H9 (cell line): ENCODE measurements around the gene TXLNB. TPM values are rescaled to one million over a fixed set of nuclear protein-coding genes. Genes with fewer than 3 reads are reported as not detected.

ENCODE experiments used
- DNase-seq: peaks from one replicate; pipeline ENCODE4 v3.0.0-alpha.2; 2017
- H2AFZ ChIP-seq: one replicate; pipeline ENCODE4 v1.6.1; 2013; ENCODE audit warnings: mild to moderate bottlenecking, low read length, control low read depth, moderate library complexity
- H2AK5ac ChIP-seq: 2 replicates; pipeline ENCODE4 v1.6.1; 2013; ENCODE audit warnings: low read length, control low read depth, mixed read lengths; ENCODE audit not compliant: insufficient read length
- H2BK120ac ChIP-seq: one replicate; pipeline ENCODE4 v1.6.1; 2013; ENCODE audit warnings: low read depth, mild to moderate bottlenecking, low read length, control low read depth, inconsistent platforms; ENCODE audit not compliant: poor library complexity, severe bottlenecking
- H2BK12ac ChIP-seq: 2 replicates; pipeline ENCODE4 v1.6.1; 2013; ENCODE audit warnings: low read length, control low read depth, mixed read lengths, low read depth; ENCODE audit not compliant: insufficient read length
- H2BK15ac ChIP-seq: 2 replicates; pipeline ENCODE4 v1.6.1; 2013; ENCODE audit warnings: low read depth, low read length, control low read depth
- H2BK20ac ChIP-seq: one replicate; pipeline ENCODE4 v1.6.1; 2013; ENCODE audit warnings: low read depth, mild to moderate bottlenecking, low read length, control low read depth, inconsistent platforms; ENCODE audit not compliant: poor library complexity, severe bottlenecking
- H2BK5ac ChIP-seq: 2 replicates; pipeline ENCODE4 v1.6.1; 2013; ENCODE audit warnings: low read length, control low read depth, mixed read lengths; ENCODE audit not compliant: insufficient read length
- H3K14ac ChIP-seq: 2 replicates; pipeline ENCODE4 v1.6.1; 2013; ENCODE audit warnings: low read length, control low read depth; ENCODE audit not compliant: insufficient read depth
- H3K18ac ChIP-seq: 2 replicates; pipeline ENCODE4 v1.6.1; 2013; ENCODE audit warnings: low read depth, mild to moderate bottlenecking, mixed read lengths, low read length, control low read depth; ENCODE audit not compliant: insufficient read length
- H3K23ac ChIP-seq: 2 replicates; pipeline ENCODE4 v1.6.1; 2013; ENCODE audit warnings: low read length, control low read depth, mixed read lengths, low read depth; ENCODE audit not compliant: insufficient read length
- H3K23me2 ChIP-seq: 2 replicates; pipeline ENCODE4 v1.6.1; 2013; ENCODE audit warnings: low read depth, mild to moderate bottlenecking, mixed read lengths, low read length, control low read depth; ENCODE audit not compliant: insufficient read length, poor library complexity, severe bottlenecking
- H3K27ac ChIP-seq: 2 replicates; pipeline ENCODE4 v1.5.1; 2013; ENCODE audit warnings: low read length, control low read depth, mixed read lengths, low read depth; ENCODE audit not compliant: insufficient read length
- H3K27me3 ChIP-seq: 2 replicates; pipeline ENCODE4 v1.6.1; 2013; ENCODE audit warnings: low read length, control low read depth, inconsistent platforms; ENCODE audit not compliant: insufficient read depth
- H3K4ac ChIP-seq: 2 replicates; pipeline ENCODE4 v1.6.1; 2013; ENCODE audit warnings: low read depth, mild to moderate bottlenecking, control low read depth, inconsistent platforms, low read length, moderate library complexity
- H3K4me1 ChIP-seq: 2 replicates; pipeline ENCODE4 v1.6.1; 2013; ENCODE audit warnings: low read length, control low read depth, inconsistent platforms; ENCODE audit not compliant: insufficient read depth
- H3K4me2 ChIP-seq: 2 replicates; pipeline ENCODE4 v1.6.1; 2013; ENCODE audit warnings: low read length, control low read depth, mixed read lengths; ENCODE audit not compliant: insufficient read length, insufficient read depth
- H3K56ac ChIP-seq: 2 replicates; pipeline ENCODE4 v1.6.1; 2013; ENCODE audit warnings: low read depth, mild to moderate bottlenecking, mixed read lengths, low read length, control low read depth; ENCODE audit not compliant: insufficient read length
- H3K79me1 ChIP-seq: 2 replicates; pipeline ENCODE4 v1.6.1; 2013; ENCODE audit warnings: low read depth, mild to moderate bottlenecking, moderate library complexity, low read length, control low read depth, inconsistent platforms; ENCODE audit not compliant: insufficient read depth, poor library complexity, severe bottlenecking
- H3K79me2 ChIP-seq: 2 replicates; pipeline ENCODE4 v1.6.1; 2013; ENCODE audit warnings: low read length, control low read depth, inconsistent platforms; ENCODE audit not compliant: insufficient read depth
- H3K9ac ChIP-seq: 2 replicates; pipeline ENCODE4 v1.6.1; 2013; ENCODE audit warnings: low read length, control low read depth, mixed read lengths; ENCODE audit not compliant: insufficient read length; ENCODE audit errors: extremely low read depth
- H3K9me3 ChIP-seq: one replicate; pipeline ENCODE4 v1.6.1; 2013; ENCODE audit warnings: low read depth, low read length, inconsistent platforms; ENCODE audit not compliant: control insufficient read depth
- H3T11ph ChIP-seq: one replicate; pipeline ENCODE4 v1.6.1; 2013; ENCODE audit warnings: mild to moderate bottlenecking, low read length, control low read depth, inconsistent platforms
- H4K20me1 ChIP-seq: one replicate; pipeline ENCODE4 v1.6.1; 2013; ENCODE audit not compliant: control insufficient read depth, insufficient read length, insufficient read depth
- H4K5ac ChIP-seq: 2 replicates; pipeline ENCODE4 v1.6.1; 2013; ENCODE audit warnings: low read depth, mild to moderate bottlenecking, mixed read lengths, low read length, control low read depth; ENCODE audit not compliant: insufficient read length
- H4K8ac ChIP-seq: replicated peaks from 2 replicates; pipeline ENCODE4 v1.6.1; 2013; ENCODE audit warnings: low read length, control low read depth, mixed read lengths, low read depth; ENCODE audit not compliant: insufficient read length
- H4K91ac ChIP-seq: 2 replicates; pipeline ENCODE4 v1.6.1; 2013; ENCODE audit warnings: low read depth, mild to moderate bottlenecking, moderate library complexity, mixed read lengths, low read length, control low read depth; ENCODE audit not compliant: insufficient read length
- H3K27ac Mint-ChIP-seq, 3 experiments: 2 replicates in 2 of 3; 3 replicates in 1 of 3; pipeline ENCODE4 v1.8.0; 2020 to 2021; ENCODE audit warnings: mixed read lengths in 3 of 3, mild to moderate bottlenecking in 1 of 3, moderate library complexity in 1 of 3
- H3K27me3 Mint-ChIP-seq: 2 replicates; pipeline ENCODE4 v1.8.0; 2021; ENCODE audit warnings: low read depth, mild to moderate bottlenecking, moderate library complexity, mixed read lengths
- H3K36me3 Mint-ChIP-seq, 3 experiments: 2 replicates in 2 of 3; 3 replicates in 1 of 3; pipeline ENCODE4 v1.8.0; 2020 to 2021; ENCODE audit warnings: low read depth in 3 of 3, mixed read lengths in 3 of 3; ENCODE audit not compliant: insufficient read depth in 1 of 3
- H3K4me1 Mint-ChIP-seq, 2 experiments: 2 replicates each; pipeline ENCODE4 v1.8.0; 2020; ENCODE audit warnings: mixed read lengths in 2 of 2
- H3K4me3 Mint-ChIP-seq, 2 experiments: 2 replicates in 1 of 2; 3 replicates in 1 of 2; pipeline ENCODE4 v1.8.0; 2020 to 2021; ENCODE audit warnings: mild to moderate bottlenecking in 2 of 2, mixed read lengths in 2 of 2, moderate library complexity in 1 of 2
- H3K9me3 Mint-ChIP-seq, 2 experiments: 2 replicates in 1 of 2; 3 replicates in 1 of 2; pipeline ENCODE4 v1.8.0; 2020; ENCODE audit warnings: mild to moderate bottlenecking in 2 of 2, mixed read lengths in 2 of 2, moderate library complexity in 1 of 2
- WGBS: extraction: QIAGEN DNeasy Blood & Tissue Kit; methylation state at CpG from one replicate; pipeline ENCODE4 v1.1.7; 2013; ENCODE audit warnings: missing lambda C conversion rate, low lambda C conversion rate, mixed read lengths; ENCODE audit not compliant: insufficient read length; ENCODE audit errors: extremely low coverage; 5-methylcytosine and 5-hydroxymethylcytosine counted together
- total RNA-seq: library from RNA; stranded (reverse); gene quantifications from 2 replicates; pipeline ENCODE4 v1.2.1, GENCODE V29; 2021
- TF ChIP-seq, protein P1 (sequence below): fragments of 200-600 bp; sonication (generic); conservative IDR thresholded peaks from 3 replicates; pipeline ENCODE4 v1.8.0; 2021; ENCODE audit warnings: antibody characterized with exemption, mild to moderate bottlenecking

The TXLNB gene
- total RNA-seq, 1 experiment from 2014 or later = 0.04 TPM

DNA sequence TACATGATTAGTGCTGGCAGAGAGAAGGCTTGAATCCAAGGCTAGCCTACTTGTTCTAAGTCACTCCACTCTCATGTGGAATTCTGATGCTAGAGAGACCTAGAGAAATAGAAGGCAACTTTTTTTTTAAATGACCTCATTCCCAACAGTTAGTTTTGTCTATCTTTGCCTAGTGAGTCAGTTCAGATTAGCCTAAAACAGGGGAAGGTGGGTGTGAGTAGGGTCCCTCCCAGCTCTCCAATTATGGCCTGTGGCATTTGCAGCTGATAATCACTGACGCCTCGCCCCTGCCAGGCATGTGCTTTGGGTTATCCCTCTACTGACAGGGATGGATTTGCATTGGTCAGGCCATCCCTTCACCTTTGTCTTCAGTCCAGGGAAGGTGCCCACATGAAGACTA lies 13.6 kb downstream of the TXLNB start:
- Mint-ChIP-seq H3K4me1 (peaks cover 2 to 6% of the 10 kb centered on the region in 2 experiments; a peak in 1 of 4 replicates), H3K9me3 (no peaks in the 10 kb centered on the region), H3K27ac (no peak overlapping the region), H3K27me3 (no peaks in the 10 kb centered on the region), H3K36me3 (no peaks in the 10 kb centered on the region), H3K4me3 (no peak overlapping the region)
- Histone ChIP-seq H3K18ac (no peak overlapping the region), H3K27ac (no peak overlapping the region), H3K79me2 (no peaks in the 10 kb centered on the region), H2BK120ac (no peak overlapping the region), H3K4me1 (no peaks in the 10 kb centered on the region), H2BK12ac (no peak overlapping the region), H2BK15ac (no peak overlapping the region), H2BK5ac (no peak overlapping the region), H4K5ac (no peak overlapping the region), H3K4me2 (no peak overlapping the region), H3K23me2 (no peaks in the 10 kb centered on the region), H4K20me1 (no peaks in the 10 kb centered on the region), H2AFZ (no peak overlapping the region), H3K14ac (no peak overlapping the region), H3K27me3 (no peaks in the 10 kb centered on the region), H3K9ac (no peak overlapping the region), H3T11ph (no peak overlapping the region), H4K91ac (no peak overlapping the region), H4K8ac (no peak overlapping the region), H3K79me1 (no peaks in the 10 kb centered on the region), H2BK20ac (no peak overlapping the region), H3K4ac (no peak overlapping the region), H3K56ac (no peak overlapping the region), H3K9me3 (no peaks in the 10 kb centered on the region), H2AK5ac (no peak overlapping the region), H3K23ac (no peak overlapping the region)
- WGBS = no CpG with 5 or more reads among the region's 2 CpGs
- DNase-seq = no peak
- TF ChIP-seq, protein P1, sequence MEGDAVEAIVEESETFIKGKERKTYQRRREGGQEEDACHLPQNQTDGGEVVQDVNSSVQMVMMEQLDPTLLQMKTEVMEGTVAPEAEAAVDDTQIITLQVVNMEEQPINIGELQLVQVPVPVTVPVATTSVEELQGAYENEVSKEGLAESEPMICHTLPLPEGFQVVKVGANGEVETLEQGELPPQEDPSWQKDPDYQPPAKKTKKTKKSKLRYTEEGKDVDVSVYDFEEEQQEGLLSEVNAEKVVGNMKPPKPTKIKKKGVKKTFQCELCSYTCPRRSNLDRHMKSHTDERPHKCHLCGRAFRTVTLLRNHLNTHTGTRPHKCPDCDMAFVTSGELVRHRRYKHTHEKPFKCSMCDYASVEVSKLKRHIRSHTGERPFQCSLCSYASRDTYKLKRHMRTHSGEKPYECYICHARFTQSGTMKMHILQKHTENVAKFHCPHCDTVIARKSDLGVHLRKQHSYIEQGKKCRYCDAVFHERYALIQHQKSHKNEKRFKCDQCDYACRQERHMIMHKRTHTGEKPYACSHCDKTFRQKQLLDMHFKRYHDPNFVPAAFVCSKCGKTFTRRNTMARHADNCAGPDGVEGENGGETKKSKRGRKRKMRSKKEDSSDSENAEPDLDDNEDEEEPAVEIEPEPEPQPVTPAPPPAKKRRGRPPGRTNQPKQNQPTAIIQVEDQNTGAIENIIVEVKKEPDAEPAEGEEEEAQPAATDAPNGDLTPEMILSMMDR = no peak
